22Rv1 (cell line): ENCODE data around the gene GPR160.

Experiments used
- ZFX ChIP-seq: fragments of 450-650 bp; IDR thresholded peaks from 2 replicates; pipeline ENCODE4 v1.6.1; 2017; ENCODE audit warnings: antibody characterized with exemption, borderline replicate concordance
- TF ChIP-seq, protein P1 (sequence below): fragments of 450-650 bp; IDR thresholded peaks from 2 replicates; pipeline ENCODE4 v1.5.1; 2017; ENCODE audit warnings: mild to moderate bottlenecking

DNA sequence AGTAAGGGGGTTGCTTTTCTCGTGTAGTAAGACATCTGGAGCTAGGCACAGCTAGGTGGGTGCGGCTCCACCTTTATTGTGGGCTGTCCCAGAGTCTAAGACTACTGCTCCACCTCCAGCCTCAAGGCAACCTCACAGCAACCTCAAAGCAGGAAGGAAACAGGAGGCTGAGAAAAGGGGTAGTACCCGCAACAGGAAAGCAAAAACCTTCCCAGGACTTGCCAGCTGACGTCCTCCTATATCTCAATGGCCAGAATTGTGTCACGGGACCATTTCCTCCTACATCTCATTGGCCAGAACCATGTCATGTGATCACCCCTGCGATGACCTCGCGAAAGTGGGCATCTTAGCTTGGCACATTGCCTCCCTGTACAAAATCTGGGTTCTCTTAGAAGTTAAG is 4.3 kb upstream of the GPR160 start:
- TF ChIP-seq, protein P1, sequence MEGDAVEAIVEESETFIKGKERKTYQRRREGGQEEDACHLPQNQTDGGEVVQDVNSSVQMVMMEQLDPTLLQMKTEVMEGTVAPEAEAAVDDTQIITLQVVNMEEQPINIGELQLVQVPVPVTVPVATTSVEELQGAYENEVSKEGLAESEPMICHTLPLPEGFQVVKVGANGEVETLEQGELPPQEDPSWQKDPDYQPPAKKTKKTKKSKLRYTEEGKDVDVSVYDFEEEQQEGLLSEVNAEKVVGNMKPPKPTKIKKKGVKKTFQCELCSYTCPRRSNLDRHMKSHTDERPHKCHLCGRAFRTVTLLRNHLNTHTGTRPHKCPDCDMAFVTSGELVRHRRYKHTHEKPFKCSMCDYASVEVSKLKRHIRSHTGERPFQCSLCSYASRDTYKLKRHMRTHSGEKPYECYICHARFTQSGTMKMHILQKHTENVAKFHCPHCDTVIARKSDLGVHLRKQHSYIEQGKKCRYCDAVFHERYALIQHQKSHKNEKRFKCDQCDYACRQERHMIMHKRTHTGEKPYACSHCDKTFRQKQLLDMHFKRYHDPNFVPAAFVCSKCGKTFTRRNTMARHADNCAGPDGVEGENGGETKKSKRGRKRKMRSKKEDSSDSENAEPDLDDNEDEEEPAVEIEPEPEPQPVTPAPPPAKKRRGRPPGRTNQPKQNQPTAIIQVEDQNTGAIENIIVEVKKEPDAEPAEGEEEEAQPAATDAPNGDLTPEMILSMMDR = no peak
- TF ChIP-seq ZFX = no peak
